ENCODE results near the gene SIGLEC1.

DNA sequence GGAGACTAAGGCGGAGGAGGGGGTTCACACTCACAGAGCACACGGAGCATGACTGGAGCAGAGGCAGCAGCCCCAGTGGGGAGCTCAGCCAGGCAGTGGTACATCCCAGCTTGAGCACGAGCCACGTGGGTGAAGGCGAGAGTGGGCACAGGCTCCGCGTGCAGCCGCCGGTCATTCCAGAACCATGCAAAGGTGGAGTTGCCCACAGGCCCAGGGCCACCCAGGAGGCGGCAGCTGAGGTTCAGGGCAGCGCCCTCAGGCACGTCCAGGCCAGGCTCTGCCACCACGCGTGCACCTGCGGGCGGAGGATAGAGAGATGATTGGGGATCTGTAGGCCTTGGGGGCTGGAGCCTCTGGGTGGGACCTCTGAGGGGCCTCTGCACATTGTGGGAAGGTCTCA, 21.1 kb downstream of the SIGLEC1 start:
- TF ChIP-seq, protein P1, sequence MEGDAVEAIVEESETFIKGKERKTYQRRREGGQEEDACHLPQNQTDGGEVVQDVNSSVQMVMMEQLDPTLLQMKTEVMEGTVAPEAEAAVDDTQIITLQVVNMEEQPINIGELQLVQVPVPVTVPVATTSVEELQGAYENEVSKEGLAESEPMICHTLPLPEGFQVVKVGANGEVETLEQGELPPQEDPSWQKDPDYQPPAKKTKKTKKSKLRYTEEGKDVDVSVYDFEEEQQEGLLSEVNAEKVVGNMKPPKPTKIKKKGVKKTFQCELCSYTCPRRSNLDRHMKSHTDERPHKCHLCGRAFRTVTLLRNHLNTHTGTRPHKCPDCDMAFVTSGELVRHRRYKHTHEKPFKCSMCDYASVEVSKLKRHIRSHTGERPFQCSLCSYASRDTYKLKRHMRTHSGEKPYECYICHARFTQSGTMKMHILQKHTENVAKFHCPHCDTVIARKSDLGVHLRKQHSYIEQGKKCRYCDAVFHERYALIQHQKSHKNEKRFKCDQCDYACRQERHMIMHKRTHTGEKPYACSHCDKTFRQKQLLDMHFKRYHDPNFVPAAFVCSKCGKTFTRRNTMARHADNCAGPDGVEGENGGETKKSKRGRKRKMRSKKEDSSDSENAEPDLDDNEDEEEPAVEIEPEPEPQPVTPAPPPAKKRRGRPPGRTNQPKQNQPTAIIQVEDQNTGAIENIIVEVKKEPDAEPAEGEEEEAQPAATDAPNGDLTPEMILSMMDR (IDR thresholded peaks at IDR 0.05; ENCODE audit: insufficient read depth, low read length) = no peak
- TF ChIP-seq, protein P2, sequence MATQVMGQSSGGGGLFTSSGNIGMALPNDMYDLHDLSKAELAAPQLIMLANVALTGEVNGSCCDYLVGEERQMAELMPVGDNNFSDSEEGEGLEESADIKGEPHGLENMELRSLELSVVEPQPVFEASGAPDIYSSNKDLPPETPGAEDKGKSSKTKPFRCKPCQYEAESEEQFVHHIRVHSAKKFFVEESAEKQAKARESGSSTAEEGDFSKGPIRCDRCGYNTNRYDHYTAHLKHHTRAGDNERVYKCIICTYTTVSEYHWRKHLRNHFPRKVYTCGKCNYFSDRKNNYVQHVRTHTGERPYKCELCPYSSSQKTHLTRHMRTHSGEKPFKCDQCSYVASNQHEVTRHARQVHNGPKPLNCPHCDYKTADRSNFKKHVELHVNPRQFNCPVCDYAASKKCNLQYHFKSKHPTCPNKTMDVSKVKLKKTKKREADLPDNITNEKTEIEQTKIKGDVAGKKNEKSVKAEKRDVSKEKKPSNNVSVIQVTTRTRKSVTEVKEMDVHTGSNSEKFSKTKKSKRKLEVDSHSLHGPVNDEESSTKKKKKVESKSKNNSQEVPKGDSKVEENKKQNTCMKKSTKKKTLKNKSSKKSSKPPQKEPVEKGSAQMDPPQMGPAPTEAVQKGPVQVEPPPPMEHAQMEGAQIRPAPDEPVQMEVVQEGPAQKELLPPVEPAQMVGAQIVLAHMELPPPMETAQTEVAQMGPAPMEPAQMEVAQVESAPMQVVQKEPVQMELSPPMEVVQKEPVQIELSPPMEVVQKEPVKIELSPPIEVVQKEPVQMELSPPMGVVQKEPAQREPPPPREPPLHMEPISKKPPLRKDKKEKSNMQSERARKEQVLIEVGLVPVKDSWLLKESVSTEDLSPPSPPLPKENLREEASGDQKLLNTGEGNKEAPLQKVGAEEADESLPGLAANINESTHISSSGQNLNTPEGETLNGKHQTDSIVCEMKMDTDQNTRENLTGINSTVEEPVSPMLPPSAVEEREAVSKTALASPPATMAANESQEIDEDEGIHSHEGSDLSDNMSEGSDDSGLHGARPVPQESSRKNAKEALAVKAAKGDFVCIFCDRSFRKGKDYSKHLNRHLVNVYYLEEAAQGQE (IDR thresholded peaks at IDR 0.05; ENCODE audit: insufficient replicate concordance, low read depth) = no peak
